ENCODE data around the gene TSG101.

TSG101 gene

GRCh38 chr11:18533365-18533764 is 6.6 kb upstream of the TSG101 start:
- H3K27ac ChIP-seq (ENCODE audit: low read length), result no peak overlapping the region

DNA sequence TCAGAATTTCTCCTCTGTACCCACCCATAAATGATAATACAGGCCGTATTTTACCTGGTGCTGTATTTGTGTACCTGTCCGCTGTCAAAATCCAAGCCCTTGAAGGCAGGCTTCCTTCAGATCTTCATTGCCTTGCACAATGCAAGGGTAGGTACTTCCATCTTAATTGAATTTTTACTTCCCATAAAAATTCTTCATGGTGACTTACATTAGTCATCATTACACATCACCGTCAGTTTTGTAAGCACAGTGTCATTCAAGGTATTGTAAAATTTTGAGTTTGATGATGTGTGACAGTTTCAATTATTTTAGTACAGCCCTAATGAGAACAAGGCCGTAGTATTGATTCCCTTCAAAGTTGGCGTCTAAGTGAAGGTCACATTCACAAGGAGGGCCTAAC is 770 bp upstream of the TSG101 start:
- no peaks in the 10 kb centered on the region for H3K4me1 ChIP-seq (ENCODE audit: control insufficient read depth, insufficient read depth, low read length)
- no peaks in the 10 kb centered on the region for H3K9me3 ChIP-seq (ENCODE audit: control insufficient read depth, insufficient read depth, low read length)
- no peak overlapping the region for H3K27ac ChIP-seq (ENCODE audit: low read length)
- WGBS (ENCODE audit: insufficient coverage, insufficient read length), result no CpG with 5 or more reads among the region's 5 CpGs
- peak overlapping the region; percentile 95; the same call in 1 of the 2 replicates for H3K4me3 ChIP-seq (ENCODE audit: low read length)
- H3K36me3 ChIP-seq (ENCODE audit: control insufficient read depth, insufficient read depth, low read length), result no peaks in the 10 kb centered on the region; the same call in 1 of the 2 replicates
- DNase-seq (ENCODE audit: low read depth, low spot score), result no peak
- H3K27me3 ChIP-seq (ENCODE audit: control insufficient read depth, insufficient read depth, low read length), result no peaks in the 10 kb centered on the region

More at GRCh38 chr11:18533365-18533764, 6.6 kb upstream of the TSG101 start:
- H3K27me3 ChIP-seq (ENCODE audit: control insufficient read depth, insufficient read depth, low read length), result no peaks in the 10 kb centered on the region
- no peaks in the 10 kb centered on the region for H3K4me1 ChIP-seq (ENCODE audit: control insufficient read depth, insufficient read depth, low read length)
- WGBS (ENCODE audit: insufficient coverage, insufficient read length), result no CpG with 5 or more reads among the region's 3 CpGs
- no peak for DNase-seq (ENCODE audit: low read depth, low spot score)
- H3K36me3 ChIP-seq (ENCODE audit: control insufficient read depth, insufficient read depth, low read length), result no peaks in the 10 kb centered on the region
- no peak overlapping the region for H3K4me3 ChIP-seq (ENCODE audit: low read length)
- H3K9me3 ChIP-seq (ENCODE audit: control insufficient read depth, insufficient read depth, low read length), result no peaks in the 10 kb centered on the region

DNA sequence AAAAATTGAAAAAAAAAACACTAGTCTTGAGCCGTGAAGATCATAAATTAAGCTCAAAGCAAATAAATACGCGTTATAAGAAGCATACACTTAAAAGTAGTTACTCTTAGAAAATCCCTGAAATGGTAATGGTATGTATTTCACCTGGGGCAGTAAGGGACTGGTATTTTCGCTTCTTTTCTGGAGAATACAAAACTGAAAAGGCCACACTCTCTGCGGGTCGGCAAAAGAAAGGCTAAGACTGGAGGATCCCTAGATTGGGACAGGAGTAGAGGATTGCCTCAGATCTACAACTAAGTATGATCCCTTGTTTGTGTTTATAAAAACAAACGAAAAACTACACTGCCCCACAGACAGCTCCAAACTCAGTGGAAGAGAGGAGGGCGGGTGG is 617 bp downstream of the TSG101 start:
- no peak for DNase-seq (ENCODE audit: low read depth, low spot score)
- no peaks in the 10 kb centered on the region for H3K9me3 ChIP-seq (ENCODE audit: control insufficient read depth, insufficient read depth, low read length)
- no peaks in the 10 kb centered on the region for H3K27me3 ChIP-seq (ENCODE audit: control insufficient read depth, insufficient read depth, low read length)
- no peaks in the 10 kb centered on the region for H3K4me1 ChIP-seq (ENCODE audit: control insufficient read depth, insufficient read depth, low read length)
- H3K4me3 ChIP-seq (ENCODE audit: low read length), result peak overlapping the region; percentile 95; the same call in 1 of the 2 replicates
- no CpG with 5 or more reads among the region's 8 CpGs for WGBS (ENCODE audit: insufficient coverage, insufficient read length)
- H3K36me3 ChIP-seq (ENCODE audit: control insufficient read depth, insufficient read depth, low read length), result no peaks in the 10 kb centered on the region; the same call in 1 of the 2 replicates
- no peak overlapping the region for H3K27ac ChIP-seq (ENCODE audit: low read length)

DNA sequence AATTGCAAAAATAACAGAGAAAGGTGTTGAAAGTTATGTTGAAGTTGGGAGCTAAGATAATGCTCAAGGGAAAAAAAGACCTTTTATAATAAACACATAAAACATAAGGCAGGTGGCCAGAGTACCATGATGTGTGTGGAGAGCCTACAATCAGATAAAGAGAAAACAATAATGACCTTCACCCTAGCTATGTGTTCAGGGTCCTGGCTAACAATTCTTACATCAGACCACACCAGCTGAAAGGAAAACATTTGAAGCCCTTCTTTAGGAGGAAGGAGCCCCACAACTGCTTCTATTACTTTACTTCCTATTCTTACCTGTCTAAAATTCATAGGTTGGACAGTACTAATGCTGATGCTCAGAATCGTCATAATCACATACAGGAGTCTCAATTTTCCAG is 2.5 kb downstream of the TSG101 start:
- no CpG with 5 or more reads among the region's 1 CpG for WGBS (ENCODE audit: insufficient coverage, insufficient read length)
- Histone ChIP-seq H3K4me3 (ENCODE audit: low read length) (no peak overlapping the region), H3K27ac (ENCODE audit: low read length) (no peak overlapping the region), H3K36me3 (ENCODE audit: control insufficient read depth, insufficient read depth, low read length) (no peaks in the 10 kb centered on the region; the same call in 1 of the 2 replicates), H3K9me3 (ENCODE audit: control insufficient read depth, insufficient read depth, low read length) (no peaks in the 10 kb centered on the region), H3K27me3 (ENCODE audit: control insufficient read depth, insufficient read depth, low read length) (no peaks in the 10 kb centered on the region), H3K4me1 (ENCODE audit: control insufficient read depth, insufficient read depth, low read length) (no peaks in the 10 kb centered on the region)
- DNase-seq (ENCODE audit: low read depth, low spot score), result no peak

GRCh38 chr11:18523084-18523483 is 3.7 kb downstream of the TSG101 start:
- H3K36me3 ChIP-seq (ENCODE audit: control insufficient read depth, insufficient read depth, low read length), result no peaks in the 10 kb centered on the region; the same call in 1 of the 2 replicates
- H3K4me1 ChIP-seq (ENCODE audit: control insufficient read depth, insufficient read depth, low read length), result no peaks in the 10 kb centered on the region
- no peaks in the 10 kb centered on the region for H3K27me3 ChIP-seq (ENCODE audit: control insufficient read depth, insufficient read depth, low read length)
- WGBS (ENCODE audit: insufficient coverage, insufficient read length), result no CpG with 5 or more reads among the region's 3 CpGs
- DNase-seq (ENCODE audit: low read depth, low spot score), result no peak
- H3K27ac ChIP-seq (ENCODE audit: low read length), result no peak overlapping the region
- no peak overlapping the region for H3K4me3 ChIP-seq (ENCODE audit: low read length)
- no peaks in the 10 kb centered on the region for H3K9me3 ChIP-seq (ENCODE audit: control insufficient read depth, insufficient read depth, low read length)

DNA sequence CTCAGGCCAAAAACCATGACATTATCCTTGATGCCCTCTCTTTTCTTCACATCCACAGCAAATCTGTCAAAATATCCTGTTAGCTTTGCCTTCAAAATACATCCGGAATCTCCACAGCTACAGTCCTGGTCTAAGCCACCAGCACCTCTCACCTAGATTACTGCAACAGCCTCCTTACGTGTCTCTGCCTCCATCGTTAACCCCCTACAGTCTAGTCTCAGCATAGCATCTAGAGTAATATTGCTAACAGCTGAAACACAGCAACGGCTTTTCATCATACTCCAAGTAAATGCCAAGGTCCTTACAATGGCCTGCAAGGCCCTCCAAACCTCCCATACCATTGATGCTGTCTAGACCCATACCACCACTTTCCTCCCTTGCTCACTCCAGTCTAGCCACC is 4.4 kb downstream of the TSG101 start:
- Histone ChIP-seq H3K4me1 (ENCODE audit: control insufficient read depth, insufficient read depth, low read length) (no peaks in the 10 kb centered on the region), H3K27me3 (ENCODE audit: control insufficient read depth, insufficient read depth, low read length) (no peaks in the 10 kb centered on the region), H3K9me3 (ENCODE audit: control insufficient read depth, insufficient read depth, low read length) (no peaks in the 10 kb centered on the region), H3K27ac (ENCODE audit: low read length) (no peak overlapping the region), H3K4me3 (ENCODE audit: low read length) (no peak overlapping the region), H3K36me3 (ENCODE audit: control insufficient read depth, insufficient read depth, low read length) (no peaks in the 10 kb centered on the region; the same call in 1 of the 2 replicates)
- no peak for DNase-seq (ENCODE audit: low read depth, low spot score)
- no CpG with 5 or more reads among the region's 4 CpGs for WGBS (ENCODE audit: insufficient coverage, insufficient read length)

DNA sequence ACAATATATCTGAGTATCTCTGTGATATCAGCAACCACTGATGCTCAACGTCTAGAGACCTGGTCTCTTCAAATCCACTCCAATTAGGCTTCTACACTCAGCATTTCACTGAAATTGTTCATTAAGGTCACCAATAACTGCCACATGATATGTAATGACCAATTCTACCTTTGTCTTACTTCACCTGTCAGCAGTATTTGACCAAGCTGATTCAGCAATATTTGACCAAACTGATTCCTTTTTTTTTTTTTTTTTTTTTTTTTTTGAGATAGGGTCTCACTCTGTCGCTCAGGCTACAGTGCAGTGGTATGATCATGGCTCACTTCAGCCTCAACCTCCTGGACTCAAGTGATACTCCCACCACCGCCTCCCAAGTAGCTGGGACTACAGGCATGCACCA is 5.6 kb downstream of the TSG101 start:
- DNase-seq (ENCODE audit: low read depth, low spot score), result no peak
- WGBS (ENCODE audit: insufficient coverage, insufficient read length), result no CpG with 5 or more reads among the region's 3 CpGs
- no peak overlapping the region for H3K27ac ChIP-seq (ENCODE audit: low read length)
- H3K9me3 ChIP-seq (ENCODE audit: control insufficient read depth, insufficient read depth, low read length), result no peaks in the 10 kb centered on the region
- H3K27me3 ChIP-seq (ENCODE audit: control insufficient read depth, insufficient read depth, low read length), result no peaks in the 10 kb centered on the region
- H3K36me3 ChIP-seq (ENCODE audit: control insufficient read depth, insufficient read depth, low read length), result no peaks in the 10 kb centered on the region; the same call in 1 of the 2 replicates
- H3K4me3 ChIP-seq (ENCODE audit: low read length), result no peak overlapping the region
- H3K4me1 ChIP-seq (ENCODE audit: control insufficient read depth, insufficient read depth, low read length), result no peaks in the 10 kb centered on the region

- no peaks in the 10 kb centered on the region for H3K9me3 ChIP-seq (ENCODE audit: control insufficient read depth, insufficient read depth, low read length)
- H3K36me3 ChIP-seq (ENCODE audit: control insufficient read depth, insufficient read depth, low read length), result peaks cover 6% of the 10 kb centered on the region; the same call in 1 of the 2 replicates
- no peak overlapping the region for H3K4me3 ChIP-seq (ENCODE audit: low read length)
- DNase-seq (ENCODE audit: low read depth, low spot score), result no peak
- H3K27me3 ChIP-seq (ENCODE audit: control insufficient read depth, insufficient read depth, low read length), result no peaks in the 10 kb centered on the region
- H3K27ac ChIP-seq (ENCODE audit: low read length), result no peak overlapping the region
- H3K4me1 ChIP-seq (ENCODE audit: control insufficient read depth, insufficient read depth, low read length), result no peaks in the 10 kb centered on the region
Observed at GRCh38 chr11:18502352-18502751, 24.4 kb downstream of the TSG101 start.

DNA sequence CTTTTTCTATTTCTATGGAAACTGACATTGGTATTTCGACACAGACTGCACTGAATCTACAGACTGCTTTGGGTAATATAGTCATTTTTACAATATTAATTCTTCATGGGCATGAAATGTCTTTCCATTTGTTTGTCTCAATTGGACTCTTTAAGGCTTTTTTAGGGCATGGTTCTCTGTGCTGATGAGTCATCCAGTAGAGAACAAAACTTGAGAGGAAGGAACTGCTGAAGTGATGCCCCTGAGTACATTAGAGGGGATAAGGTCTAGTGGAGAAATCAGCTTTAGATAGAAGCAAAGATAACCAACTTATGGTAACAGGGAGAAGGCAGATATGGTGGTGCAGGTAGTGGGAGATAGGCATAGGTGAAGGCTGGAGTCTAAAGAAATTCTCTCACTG is 25.1 kb downstream of the TSG101 start:
- H3K27me3 ChIP-seq (ENCODE audit: control insufficient read depth, insufficient read depth, low read length), result no peaks in the 10 kb centered on the region
- no peak for DNase-seq (ENCODE audit: low read depth, low spot score)
- no CpG with 5 or more reads among the region's 1 CpG for WGBS (ENCODE audit: insufficient coverage, insufficient read length)
- H3K36me3 ChIP-seq (ENCODE audit: control insufficient read depth, insufficient read depth, low read length), result peaks cover 7% of the 10 kb centered on the region; the same call in 1 of the 2 replicates
- no peaks in the 10 kb centered on the region for H3K9me3 ChIP-seq (ENCODE audit: control insufficient read depth, insufficient read depth, low read length)
- H3K27ac ChIP-seq (ENCODE audit: low read length), result no peak overlapping the region
- no peaks in the 10 kb centered on the region for H3K4me1 ChIP-seq (ENCODE audit: control insufficient read depth, insufficient read depth, low read length)
- no peak overlapping the region for H3K4me3 ChIP-seq (ENCODE audit: low read length)

GRCh38 chr11:18498039-18498438 is 28.7 kb downstream of the TSG101 start:
- WGBS (ENCODE audit: insufficient coverage, insufficient read length), result no CpG with 5 or more reads among the region's 1 CpG
- Histone ChIP-seq H3K9me3 (ENCODE audit: control insufficient read depth, insufficient read depth, low read length) (no peaks in the 10 kb centered on the region), H3K27me3 (ENCODE audit: control insufficient read depth, insufficient read depth, low read length) (no peaks in the 10 kb centered on the region), H3K4me1 (ENCODE audit: control insufficient read depth, insufficient read depth, low read length) (no peaks in the 10 kb centered on the region), H3K27ac (ENCODE audit: low read length) (no peak overlapping the region), H3K36me3 (ENCODE audit: control insufficient read depth, insufficient read depth, low read length) (peaks cover 8% of the 10 kb centered on the region; the same call in 1 of the 2 replicates), H3K4me3 (ENCODE audit: low read length) (no peak overlapping the region)
- no peak for DNase-seq (ENCODE audit: low read depth, low spot score)

DNA sequence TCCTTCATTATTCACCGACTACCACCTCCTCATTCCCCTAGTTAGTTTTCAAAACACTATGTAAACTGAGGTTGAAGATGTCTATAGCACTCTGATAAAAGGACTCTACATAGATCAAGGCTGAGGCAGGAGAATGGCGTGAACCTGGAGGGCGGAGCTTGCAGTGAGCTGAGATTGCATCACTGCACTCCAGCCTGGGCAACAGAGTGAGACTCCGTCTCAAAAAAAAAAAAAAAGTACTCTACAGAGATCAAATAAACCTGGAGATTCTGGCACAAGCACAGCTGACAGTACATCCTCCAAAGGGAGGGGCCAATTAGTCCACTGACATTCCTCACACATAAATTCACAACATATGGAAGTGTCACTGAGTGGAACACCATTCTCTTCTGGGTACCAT is 31.0 kb downstream of the TSG101 start:
- no peak for DNase-seq (ENCODE audit: low read depth, low spot score)
- Histone ChIP-seq H3K4me1 (ENCODE audit: control insufficient read depth, insufficient read depth, low read length) (no peaks in the 10 kb centered on the region), H3K36me3 (ENCODE audit: control insufficient read depth, insufficient read depth, low read length) (peaks cover 6% of the 10 kb centered on the region; the same call in 1 of the 2 replicates), H3K27me3 (ENCODE audit: control insufficient read depth, insufficient read depth, low read length) (no peaks in the 10 kb centered on the region), H3K27ac (ENCODE audit: low read length) (no peak overlapping the region), H3K9me3 (ENCODE audit: control insufficient read depth, insufficient read depth, low read length) (no peaks in the 10 kb centered on the region), H3K4me3 (ENCODE audit: low read length) (no peak overlapping the region)
- WGBS (ENCODE audit: insufficient coverage, insufficient read length), result no CpG with 5 or more reads among the region's 4 CpGs

All from iPS DF 6.9 (cell line).